Stimulated activated CD8-positive, alpha-beta memory T cell treated with anti-CD3 and anti-CD28 coated beads, Interleukin-15, amount 100 ng/mL, for 48 hours (primary cell): Measurements from ENCODE around the gene ACTR6.

Source experiments
- DNase-seq, 2 donors: peaks; one replicate each; pipeline ENCODE4 v3.0.0-alpha.2; 2020; ENCODE audit warnings: low read depth in 2 of 2

The ACTR6 gene

DNA sequence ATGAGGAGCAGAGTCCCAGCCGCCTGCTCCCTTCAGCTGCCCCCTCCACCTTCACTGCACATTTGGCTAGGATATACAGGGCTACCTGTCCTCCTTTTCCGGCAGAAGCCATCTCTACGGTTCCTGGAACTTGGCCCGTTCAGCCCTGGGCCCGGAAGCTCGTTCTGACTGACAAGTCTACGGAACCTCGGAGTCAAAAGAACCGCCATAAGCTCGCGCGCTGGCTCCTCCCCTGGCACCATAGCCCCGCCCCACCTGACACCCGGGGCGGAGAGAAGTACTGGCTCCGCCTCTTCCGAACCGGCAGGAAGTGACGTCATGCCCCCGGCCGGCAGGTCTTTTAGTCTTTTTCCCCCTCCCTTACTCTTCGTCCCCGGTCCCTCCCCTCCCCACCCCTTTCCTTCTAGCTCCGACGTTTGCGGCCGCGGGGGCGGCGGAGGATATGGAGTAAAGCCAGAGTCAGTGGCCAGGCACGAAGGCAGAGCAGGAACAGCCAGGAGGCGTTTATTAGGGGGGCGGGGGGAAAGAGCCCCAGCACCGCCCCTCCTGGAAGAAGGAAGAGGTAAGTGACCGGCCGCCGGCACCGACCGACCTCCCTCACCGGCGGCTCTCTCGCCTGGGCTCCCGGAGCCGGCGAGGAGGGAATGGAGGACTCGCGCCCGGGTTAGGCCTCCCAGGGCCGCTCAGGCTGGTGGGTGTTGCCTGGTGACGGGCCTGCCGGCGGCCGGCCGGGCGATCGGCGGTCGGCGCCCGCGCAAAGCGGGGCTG lies 66.4 kb downstream of the ACTR6 start, which contains the start of the genes DEPDC4 and SCYL2:
Gene DEPDC4 (minus strand): TSS at position 245 of the 768 bp plus-strand sequence. CDS start 3 bp downstream, at position 242.
Gene SCYL2 (plus strand): TSS at position 343 of the 768 bp plus-strand sequence. CDS start 15,794 bp downstream, outside the sequence.
- peak; percentile 84 to 85 for DNase-seq

DNA sequence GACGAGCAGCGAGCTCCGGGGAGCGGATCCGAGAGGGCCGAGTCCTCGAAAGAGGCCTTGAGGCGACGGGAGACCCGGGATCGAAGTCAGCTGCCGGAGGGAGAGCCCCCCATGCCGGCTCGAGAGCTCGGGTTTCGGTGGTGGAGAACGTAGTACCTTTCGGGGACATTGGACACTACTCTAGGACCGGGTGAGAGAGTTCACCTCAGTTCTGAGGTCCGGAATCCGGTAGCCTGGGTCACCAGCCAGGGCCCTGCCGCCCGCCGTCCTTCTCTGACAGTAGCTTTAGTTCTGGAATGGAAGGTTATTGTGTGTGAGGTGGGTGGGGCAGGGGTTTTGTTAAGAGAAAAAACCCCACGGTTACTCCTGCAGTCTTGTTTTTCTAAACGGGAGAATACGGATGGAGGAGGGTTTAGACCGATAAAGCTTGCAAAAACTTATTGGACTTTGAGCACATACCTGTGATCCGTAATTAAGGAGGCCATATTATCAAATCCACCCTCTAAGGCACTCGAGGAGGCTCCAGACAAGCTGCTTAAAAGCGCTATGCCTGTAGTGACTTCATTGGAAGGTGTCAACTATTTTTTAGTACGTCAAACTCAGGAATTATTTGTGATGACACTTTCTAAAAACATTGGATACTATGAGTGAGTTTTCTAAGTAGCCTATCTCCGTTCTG lies 67.1 kb downstream of the ACTR6 start:
- DNase-seq = peak in 1 of 2 donors; percentile 1

DNA sequence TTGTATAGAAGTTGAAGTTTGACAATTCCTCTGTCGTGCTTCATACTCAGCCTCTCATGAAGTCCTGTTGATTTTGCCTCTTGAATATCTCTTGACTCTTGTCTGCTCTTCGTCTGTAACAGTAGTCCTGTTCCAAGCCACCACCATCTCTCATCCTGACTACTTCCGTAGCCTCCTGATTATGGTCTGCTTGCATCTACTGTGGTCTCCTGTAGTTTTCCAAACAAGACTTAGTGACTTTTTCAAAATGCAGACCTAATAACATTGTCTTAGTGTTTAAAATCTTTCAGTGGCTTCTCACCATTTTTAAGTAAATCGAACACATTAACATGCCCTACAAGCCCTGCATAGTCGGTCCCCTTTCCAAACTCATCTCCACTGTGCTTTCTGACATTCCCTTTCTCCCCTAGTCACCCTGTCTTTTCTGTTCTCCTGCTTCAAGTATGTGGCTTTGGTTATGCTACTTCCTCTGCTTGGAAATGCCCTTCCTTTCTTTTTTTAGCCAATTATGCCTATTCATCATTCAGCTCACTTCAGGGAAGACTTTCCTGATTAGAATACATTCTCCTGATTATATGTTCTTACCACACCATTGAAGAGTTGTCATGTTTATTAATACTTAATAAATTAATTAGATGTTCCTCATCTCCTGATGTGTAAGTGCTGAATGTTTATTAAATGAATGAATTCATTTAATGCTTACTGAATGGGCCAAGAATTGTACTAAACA lies 68.4 kb downstream of the ACTR6 start:
- no peak for DNase-seq

DNA sequence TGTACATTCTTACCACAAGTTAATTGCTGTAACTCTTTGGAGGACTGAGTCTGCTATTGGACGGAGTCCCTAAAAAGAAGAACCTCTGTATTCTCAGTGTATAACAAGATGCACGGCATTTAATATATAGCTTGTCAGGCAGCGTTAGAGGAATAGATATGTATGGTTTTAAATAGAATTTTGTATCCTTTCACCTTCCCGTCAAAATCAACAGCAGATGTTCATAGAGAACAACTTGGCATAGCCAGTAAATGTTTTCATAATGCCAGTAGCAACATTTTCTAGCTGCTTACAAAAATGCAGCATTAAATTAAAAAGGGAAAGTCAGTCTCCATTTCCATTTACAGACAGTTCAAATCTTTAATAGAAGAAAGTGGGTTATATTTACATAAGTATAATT lies 73.2 kb downstream of the ACTR6 start:
- no peak for DNase-seq
